ENCODE measurements around the gene TUT1.
A peak's percentile ranks its signal among the peaks of the same experiment; 100 is the strongest.

TUT1 gene

GRCh38 chr11:62580959-62581715, 10.2 kb downstream of the TUT1 start:
- H3K27ac ChIP-seq: no peak overlapping the region
- TF ChIP-seq CTCF (conservative IDR thresholded peaks at IDR 0.05) (no peak), ZFX (IDR thresholded peaks at IDR 0.05) (no peak)

- no peak overlapping the region for H3K27ac ChIP-seq
- TF ChIP-seq ZFX (IDR thresholded peaks at IDR 0.05) (no peak), CTCF (conservative IDR thresholded peaks at IDR 0.05) (no peak)
Observed at GRCh38 chr11:62579252-62579651, 12.1 kb downstream of the TUT1 start.

GRCh38 chr11:62578541-62578940, 12.8 kb downstream of the TUT1 start:
- TF ChIP-seq CTCF (conservative IDR thresholded peaks at IDR 0.05): no peak
- TF ChIP-seq ZFX (IDR thresholded peaks at IDR 0.05): no peak
- no peak overlapping the region for H3K27ac ChIP-seq

GRCh38 chr11:62577046-62577714, 14.1 kb downstream of the TUT1 start:
- no peak for TF ChIP-seq ZFX (IDR thresholded peaks at IDR 0.05)
- TF ChIP-seq CTCF (conservative IDR thresholded peaks at IDR 0.05): no peak
- no peak overlapping the region for H3K27ac ChIP-seq

GRCh38 chr11:62575837-62576236, 15.5 kb downstream of the TUT1 start:
- TF ChIP-seq ZFX (IDR thresholded peaks at IDR 0.05) (no peak), CTCF (conservative IDR thresholded peaks at IDR 0.05) (no peak)
- H3K27ac ChIP-seq: no peak overlapping the region; the same call in 1 of the 2 replicates

- peak overlapping the region; percentile 90 for H3K27ac ChIP-seq
- TF ChIP-seq ZFX (IDR thresholded peaks at IDR 0.05) (no peak), CTCF (conservative IDR thresholded peaks at IDR 0.05) (no peak)
Observed at GRCh38 chr11:62575156-62575555, 16.2 kb downstream of the TUT1 start.

- no peak for TF ChIP-seq ZFX (IDR thresholded peaks at IDR 0.05)
- TF ChIP-seq CTCF (conservative IDR thresholded peaks at IDR 0.05): no peak
- H3K27ac ChIP-seq: peak overlapping the region; percentile 90
Observed at GRCh38 chr11:62574363-62575071, 16.8 kb downstream of the TUT1 start.
